Fibroblast of skin of scalp (primary cell): ENCODE data around the gene MAZ. TPM values are rescaled to one million over a fixed set of nuclear protein-coding genes. Genes with fewer than 3 reads are reported as not detected.
"Not testable (repeated sequence)": the region's sequence is repeated elsewhere in the genome, so short reads cannot be mapped to it uniquely, and the experiment has no call there.

ENCODE experiments used
- DNase-seq: peaks from one replicate; pipeline ENCODE4 v3.0.0-alpha.2; 2013
- polyA plus RNA-seq, 2 experiments: library from polyadenylated mRNA; unstranded; fragments of 120-200 nt; gene quantifications; one replicate each; pipeline ENCODE4 v1.2.1, GENCODE V29; 2013; ENCODE audit not compliant: insufficient read length in 2 of 2

MAZ gene
- 312 TPM for polyA plus RNA-seq (2013, experiment 1 of 2; ENCODE audit: insufficient read length)
- polyA plus RNA-seq (2013, experiment 2 of 2; ENCODE audit: insufficient read length) = 305 TPM

DNA sequence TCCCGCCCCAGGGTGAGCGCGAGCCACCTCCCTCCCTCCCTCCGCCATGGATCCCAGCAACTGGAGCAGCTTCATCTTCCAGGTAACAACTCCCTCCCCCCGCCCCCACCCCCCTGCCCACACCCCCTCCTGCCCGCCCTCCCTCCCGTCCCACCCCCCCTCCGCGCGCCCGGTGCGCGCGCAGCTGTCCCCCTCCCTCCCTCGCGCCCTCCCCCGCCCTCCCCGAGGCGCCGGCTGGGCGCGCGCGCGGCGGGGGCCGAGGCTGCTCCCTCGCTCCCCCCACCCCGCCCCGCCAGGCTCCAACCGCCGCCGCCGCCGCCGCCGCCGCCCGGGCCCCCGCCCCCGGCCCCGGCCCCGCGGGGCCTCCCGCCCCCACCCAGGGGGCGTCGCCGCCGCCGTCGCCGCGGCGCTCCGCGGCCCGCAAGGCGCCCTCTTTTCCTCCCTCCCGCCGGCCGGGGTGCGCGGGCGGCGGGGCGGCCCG lies at the start of gene MAZ:
MAZ (plus strand) TSS at position 431 of the 481 bp plus-strand sequence. CDS start 173 bp downstream, outside the sequence.
- no peak for DNase-seq

DNA sequence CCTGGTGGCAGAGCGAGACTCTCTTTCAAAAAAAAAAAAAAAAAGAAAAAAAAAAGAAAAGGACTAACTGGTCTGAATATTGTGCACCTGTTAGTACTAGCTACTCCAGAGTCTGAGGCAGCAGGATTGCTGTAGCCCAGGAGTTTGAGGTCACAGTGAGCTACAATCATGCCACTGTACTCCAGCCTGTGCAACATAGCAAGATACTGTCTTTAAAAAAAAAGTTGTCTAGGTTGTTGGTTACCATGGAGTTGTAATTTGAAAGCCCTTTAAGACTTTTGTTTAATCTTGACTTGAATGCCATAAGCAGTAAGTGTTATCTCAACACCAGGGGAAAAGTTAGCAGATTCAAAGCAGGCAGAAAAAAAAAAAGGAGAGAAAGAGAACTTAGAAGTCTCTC lies 49.7 kb upstream of the MAZ start:
- DNase-seq = no peak

- DNase-seq = not testable (repeated sequence)
Measured at GRCh38 chr16:29757086-29757485, 49.2 kb upstream of the MAZ start.

DNA sequence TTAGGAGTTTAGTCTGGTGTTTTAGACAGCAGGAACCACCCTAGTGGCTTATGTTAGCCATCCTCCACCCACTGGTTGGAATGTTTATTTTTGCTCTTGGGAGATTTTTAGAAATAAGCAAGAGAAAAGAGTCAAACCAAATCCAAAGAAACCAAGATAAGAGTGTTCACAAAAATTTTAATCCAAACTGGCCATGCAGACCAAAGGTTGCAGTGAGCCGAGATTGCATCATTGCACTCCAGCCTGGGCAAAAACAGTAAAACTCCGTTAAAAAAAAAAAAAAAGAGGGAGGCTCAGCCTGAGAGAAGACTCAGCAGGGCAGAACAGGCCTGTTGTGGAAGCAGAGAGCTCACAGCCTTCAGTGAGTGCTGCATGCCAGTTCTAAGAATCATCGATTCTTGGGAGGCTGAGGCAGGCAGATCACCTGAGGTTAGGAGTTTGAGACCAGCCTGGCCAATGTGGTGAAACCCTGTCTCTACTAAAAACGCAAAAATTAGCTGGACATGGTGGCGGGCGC lies 48.3 kb upstream of the MAZ start:
- peak; percentile 52 for DNase-seq

DNA sequence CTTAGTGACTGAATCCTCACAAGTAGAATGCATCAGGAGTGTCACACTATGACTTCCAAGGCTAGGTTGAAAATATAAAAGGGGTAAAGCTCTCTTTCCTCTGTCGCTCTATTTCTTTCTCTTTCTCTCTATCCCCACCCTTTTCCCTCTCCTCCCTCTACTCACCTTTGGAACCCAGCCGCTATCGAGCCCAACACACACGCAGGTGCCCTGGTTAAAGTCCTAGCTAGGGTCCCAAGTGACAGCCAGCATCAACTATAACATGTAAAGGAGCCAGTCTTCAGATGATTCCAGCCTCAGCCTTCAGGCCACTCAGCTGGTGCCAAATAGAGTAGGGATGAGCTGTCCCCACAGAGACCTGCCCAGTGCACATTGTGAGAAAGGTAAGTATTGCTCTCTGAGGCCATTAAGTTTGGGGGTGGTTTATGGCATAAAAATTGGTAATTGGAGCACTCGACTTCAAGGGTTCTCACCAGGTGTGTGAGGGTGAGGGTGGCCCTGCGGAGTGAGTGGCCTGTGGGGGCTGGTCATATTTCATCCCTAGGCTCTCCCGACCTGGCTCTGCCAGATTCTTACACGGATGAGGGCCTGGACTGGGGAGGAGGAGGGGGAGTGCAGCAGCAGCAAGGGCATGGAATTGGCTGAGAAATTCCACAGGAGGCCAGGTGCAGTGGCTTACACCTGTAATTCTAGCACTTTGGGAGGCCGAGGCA lies 45.6 kb upstream of the MAZ start:
- no peak for DNase-seq

GRCh38 chr16:29761280-29761651 lies 45.1 kb upstream of the MAZ start:
- not testable (repeated sequence) for DNase-seq

- DNase-seq = no peak
Measured at GRCh38 chr16:29761882-29762281, 44.4 kb upstream of the MAZ start.

DNA sequence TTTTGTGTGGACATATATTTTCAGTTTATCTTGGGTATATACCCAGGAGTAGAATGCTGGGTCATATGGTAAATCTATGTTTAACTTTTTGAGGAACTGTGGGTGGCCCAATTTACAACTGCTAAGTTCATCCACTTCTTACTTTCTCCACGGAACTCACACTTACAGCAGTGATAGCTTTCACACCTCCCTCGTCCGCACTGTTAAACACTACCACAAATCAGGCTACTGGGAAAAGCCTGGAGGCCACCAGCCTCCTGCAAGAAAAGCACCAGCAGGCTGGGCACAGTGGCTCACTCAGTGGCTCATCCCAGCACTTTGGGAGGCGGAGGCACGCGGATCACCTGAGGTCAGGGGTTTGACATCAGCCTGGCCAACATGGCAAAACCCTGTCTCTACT lies 43.0 kb upstream of the MAZ start:
- DNase-seq = no peak

DNA sequence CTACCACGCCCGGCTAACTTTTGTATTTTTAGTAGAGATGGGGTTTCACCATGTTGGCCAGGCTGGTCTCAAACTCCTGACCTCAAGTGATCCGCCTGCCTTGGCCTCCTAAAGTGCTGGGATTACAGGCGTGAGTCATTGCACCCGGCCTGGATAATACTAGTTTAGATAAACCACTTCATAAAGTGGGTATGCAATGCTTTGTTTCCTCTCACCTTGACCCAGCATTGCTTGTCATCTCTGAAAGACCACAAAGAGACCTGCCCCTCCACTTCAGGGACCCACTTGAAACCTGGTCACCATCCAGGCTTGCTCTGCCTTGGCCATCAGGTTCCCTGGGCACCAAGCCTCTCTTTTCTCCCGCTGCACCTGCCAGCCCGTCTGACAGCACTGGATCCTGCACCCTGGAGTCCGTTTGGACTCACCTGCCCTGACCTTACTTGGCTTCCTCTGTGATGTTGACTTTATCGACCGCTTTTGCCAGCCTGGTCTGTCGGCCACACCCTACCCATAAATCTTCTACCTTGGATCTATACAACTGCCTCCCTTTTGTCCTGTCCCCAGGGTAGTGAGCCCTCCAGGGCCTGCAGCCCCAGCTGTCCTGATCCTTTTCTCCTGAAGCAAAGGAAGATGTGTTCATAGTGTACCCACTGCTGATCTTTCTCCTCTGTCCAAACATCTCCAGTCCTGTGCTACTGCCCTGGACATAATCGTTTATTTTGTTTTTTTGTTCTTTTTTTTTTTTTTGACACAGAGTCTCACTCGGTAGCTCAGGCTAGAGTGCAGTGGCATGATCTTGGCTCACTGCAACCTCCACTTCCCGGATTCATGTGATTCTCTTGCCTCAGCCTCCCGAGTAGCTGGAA lies 40.9 kb upstream of the MAZ start:
- DNase-seq = no peak

DNA sequence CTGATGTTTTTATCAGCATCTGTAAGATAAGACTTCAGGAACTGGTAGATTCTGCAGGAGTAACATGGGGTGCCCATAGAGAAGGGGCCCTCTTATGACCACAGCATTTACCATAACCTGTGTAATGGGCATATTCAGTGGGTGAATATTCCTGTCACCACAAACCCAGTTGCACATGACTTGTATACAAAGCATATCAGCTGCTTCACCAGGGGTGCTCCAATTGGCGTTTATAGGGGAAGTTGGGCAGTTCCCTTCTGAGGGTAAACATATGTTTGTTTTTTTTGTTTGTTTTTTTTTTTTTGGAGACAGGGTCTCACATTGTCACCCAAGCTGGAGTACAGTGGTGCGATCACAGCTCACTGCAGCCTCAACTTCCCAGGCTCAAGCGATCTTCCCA lies 39.8 kb upstream of the MAZ start:
- no peak for DNase-seq

- DNase-seq = no peak
Measured at GRCh38 chr16:29767062-29767461, 39.3 kb upstream of the MAZ start.

DNA sequence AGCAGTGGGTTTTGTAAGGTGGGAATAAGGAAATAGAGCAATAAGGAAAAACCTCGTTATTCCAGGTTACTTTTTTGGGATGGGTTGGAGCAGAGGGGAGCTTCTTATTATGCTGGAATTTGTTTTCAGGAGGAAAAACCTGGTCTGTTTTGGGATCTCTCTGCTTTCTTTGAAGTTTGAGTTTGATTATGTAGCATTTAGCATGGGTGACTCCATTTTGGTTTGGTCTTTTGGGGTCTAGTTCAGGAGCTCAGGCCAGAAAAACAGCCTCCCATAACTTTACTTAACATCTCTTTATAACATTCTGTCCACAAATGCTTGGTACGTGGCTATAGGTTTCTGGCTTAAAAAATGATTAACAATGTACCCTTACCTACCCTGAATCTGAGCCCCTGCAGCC lies 36.8 kb upstream of the MAZ start:
- DNase-seq = no peak

- DNase-seq = no peak
Measured at GRCh38 chr16:29770250-29770929, 35.9 kb upstream of the MAZ start.

DNA sequence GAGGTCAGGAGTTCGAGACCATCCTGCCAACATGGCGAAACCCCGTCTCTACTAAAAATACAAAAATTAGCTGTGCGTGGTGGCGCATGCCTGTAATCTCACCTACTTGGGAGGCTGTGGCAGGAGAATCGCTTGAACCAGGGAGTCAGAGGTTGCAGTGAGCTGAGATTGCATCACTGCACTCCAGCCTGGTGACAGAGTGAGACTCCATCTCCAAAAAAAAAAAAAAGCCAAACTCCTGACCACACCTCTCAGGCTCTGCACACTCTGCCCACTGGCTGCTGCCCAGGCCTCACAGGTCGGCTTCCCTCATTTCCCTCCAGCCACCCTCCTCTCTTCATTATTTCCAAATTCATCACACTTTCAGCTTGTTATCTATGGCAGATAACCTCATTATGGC lies 34.0 kb upstream of the MAZ start:
- not testable (repeated sequence) for DNase-seq

- no peak for DNase-seq
Measured at GRCh38 chr16:29774730-29775129, 31.6 kb upstream of the MAZ start.

DNA sequence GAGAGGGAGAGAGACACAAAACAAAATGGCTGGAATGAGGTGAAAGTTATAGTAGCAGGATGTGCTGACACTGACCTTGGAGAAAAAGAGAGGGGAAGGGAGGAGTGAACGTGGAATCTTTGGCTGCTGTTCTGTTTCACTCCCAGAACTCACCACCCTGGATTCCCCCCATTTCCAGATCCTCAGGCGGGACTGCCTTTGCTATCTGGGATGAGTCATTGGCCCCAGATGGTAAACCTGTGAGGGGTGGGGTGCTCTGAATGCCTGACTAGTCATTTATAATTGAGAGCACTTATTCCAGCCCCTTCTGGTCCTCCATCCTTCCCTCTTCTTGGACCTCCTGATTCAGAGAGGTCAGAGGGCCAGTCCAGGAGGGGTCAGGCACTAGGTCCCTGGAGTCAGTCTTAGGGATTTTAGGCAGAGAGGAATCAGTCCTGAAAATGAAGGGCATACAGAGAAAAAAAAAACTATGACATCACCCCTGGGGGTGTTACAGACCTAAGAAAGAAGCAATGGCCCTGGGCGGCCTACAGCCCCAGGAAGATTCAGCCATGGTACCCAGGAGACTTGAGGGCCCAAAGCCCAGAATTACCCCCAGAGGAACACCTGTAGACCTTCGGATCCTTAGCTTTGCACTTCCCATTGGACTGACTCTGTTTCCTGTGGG lies 30.5 kb upstream of the MAZ start:
- peak; percentile 23 for DNase-seq

- DNase-seq = no peak
Measured at GRCh38 chr16:29777576-29778350, 28.6 kb upstream of the MAZ start, which contains the start of gene ZG16. Gene ZG16 (plus strand): TSS chr16:29778256. CDS start chr16:29779267, 1,011 bp downstream.

- peak; percentile 29 for DNase-seq
Measured at GRCh38 chr16:29779474-29779873, 26.9 kb upstream of the MAZ start.

DNA sequence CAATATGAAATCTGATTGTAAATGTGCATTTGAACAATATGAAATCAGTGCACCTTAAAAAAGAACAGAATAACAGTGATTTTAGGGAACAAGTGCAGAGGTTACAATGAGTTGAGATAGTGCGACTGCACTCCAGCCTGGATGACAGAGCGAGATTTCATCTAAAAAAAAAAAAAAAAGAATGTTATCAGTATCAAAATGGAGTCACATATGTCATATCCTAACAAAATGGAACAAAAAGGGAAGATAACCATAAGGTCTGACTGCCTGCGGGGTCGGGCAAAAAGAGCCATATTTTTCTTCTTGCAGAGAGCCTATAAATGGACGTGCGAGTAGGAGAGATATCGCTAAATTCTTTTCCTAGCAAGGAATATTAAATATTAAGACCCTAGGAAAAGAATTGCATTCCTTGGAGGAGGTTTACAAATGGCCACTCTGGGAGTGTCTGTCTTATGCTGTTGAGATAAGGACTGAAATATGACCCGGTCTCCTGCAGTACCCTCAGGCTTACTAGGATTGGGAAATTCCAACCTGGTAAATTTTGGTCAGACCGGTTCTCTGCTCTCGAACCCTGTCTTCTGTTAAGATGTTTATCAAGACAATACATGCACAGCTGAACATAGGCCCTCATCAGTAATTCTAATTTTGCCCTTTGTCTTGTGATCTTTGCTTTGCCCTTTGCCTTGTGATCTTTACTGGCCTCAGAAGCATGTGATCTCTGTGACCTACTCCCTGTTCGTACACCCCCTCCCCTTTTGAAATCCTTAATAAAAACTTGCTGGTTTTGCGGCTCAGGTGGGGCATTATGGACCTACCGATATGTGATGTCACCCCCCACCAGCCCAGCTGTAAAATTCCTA lies 23.0 kb upstream of the MAZ start:
- DNase-seq = not testable (repeated sequence)

- DNase-seq = no peak
Measured at GRCh38 chr16:29784157-29784556, 22.2 kb upstream of the MAZ start.
